GM19351 (cell line): Measurements from ENCODE around the gene TBX3.

Experiments used
- ATAC-seq: cut with Tn5 transposase; IDR thresholded peaks from one replicate; pipeline ENCODE4 v1.9.1; 2021; ENCODE audit warnings: mild to moderate bottlenecking, moderate library complexity; ENCODE audit not compliant: unreplicated experiment

TBX3 gene

DNA sequence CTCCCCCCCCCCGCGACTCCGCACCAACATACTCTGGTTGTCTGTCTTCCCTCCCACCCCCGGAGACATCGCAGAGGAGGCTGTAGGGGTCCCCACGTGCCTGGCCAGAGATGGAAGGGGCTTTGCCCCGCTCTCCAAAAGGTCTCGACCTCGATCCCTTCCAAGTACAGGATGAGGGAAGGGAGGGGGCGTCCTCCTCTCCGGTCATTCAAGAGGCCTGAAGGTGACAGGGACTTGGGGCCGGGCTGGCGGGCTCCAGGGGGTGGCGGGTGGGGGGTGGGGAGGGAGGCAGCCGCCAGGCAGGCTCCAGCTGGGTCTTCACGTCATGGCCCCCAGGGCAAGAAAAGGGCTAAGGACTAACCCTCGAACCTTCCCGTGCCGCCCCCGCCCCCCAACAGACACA, 15.1 kb downstream of the TBX3 start:
- no peak for ATAC-seq

DNA sequence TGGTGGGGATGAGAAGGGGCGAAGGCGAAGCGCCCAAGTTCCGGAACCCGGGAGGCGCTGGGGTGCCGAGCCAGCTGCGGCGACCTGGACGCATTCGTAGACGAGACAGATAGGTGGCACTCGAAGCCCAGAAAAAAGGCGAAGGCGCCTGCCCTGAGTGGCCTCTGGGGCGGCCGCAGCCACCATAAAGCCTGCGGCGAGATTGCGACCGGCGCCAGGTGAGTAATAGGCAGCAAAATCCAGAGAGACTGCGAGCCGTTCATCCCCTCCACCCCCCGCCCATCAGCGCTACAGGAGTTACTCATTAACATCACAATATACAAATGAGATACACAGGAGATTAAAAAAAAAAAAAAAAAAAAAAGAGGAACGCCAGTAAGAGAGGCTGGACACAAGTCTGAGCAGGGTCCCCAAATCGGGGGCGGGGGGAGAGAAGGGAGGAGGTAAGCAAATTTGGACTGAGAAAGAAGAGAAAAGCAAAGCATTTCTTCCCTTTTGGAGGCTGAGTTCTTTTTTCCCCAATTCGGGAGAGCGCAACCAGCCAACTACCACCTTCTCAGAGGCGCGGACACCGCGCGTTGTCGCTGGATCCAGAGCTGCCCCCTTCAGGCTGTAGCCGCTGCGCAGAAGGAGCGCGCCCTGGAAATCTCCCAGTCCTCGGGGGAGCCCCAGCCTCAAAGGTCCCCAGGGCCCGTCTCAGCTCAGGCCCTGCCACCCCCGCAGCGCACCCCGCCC, 15.7 kb downstream of the TBX3 start:
- ATAC-seq: peak; percentile 66

DNA sequence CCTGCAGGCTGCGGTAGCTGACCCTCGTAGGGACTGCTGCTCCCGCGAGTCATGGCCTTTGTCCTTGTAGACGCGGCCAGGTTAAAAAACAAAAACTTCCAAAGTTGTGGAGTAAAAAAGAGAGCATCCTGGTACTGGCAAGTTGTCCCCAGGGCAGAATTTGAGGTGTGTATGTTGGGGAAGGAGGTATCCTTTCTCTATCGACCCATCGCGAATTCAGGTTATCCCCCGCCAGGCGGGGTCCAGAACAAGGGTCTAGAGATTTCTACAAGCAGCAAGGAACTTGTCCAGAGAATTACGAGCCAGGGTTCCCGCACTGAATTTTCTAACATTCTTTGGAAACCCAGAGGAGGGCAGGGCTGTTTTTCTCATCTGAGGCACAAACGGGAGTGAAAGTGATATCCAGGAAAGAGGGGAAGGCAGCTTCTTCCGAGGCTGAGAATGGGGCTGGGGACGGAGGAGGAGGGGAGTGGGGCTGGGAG, 16.3 kb downstream of the TBX3 start:
- ATAC-seq: no peak

DNA sequence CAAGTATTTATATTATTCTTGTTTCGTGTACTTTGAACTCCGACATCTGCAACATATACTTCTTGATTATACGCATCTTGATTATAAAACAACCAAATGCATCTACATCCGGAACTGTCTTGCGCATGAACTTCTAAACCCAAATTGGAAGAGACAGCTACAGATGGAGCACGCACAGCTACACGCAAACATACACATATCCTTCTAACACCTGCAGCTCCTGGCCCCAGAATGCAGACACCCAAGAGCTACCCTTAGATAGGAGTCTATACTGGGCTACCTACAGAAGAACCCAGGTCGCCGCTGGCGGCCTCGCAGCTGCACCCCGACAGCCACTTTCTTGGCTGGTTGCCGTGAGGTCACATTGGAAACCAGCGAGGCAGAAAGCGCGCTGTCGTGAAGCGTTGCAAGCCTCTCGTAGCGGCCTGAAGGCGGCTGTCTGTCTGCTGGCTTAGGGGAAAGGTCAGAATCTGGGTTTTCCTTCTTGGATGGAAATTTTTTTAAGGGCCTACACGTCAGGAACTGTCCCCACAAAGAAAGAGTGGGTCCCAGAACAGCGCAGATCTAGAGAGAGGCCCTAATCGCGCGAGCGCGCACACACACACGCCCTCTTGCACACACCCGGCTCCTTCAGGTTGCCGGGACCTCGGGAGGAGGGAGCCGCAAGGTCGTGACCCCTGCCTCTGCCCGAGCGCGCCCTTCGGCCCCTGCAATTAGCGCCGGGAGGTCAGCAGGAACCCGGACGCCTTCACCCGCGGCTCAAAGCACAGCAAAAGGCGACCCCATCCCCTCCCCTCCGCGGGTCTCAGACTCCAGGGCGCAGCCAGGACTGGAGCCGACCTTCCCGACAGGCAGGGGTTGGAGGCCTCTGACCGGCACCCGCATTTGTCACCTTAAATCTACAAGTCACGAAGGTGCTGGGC, 17.0 kb downstream of the TBX3 start:
- ATAC-seq: no peak

DNA sequence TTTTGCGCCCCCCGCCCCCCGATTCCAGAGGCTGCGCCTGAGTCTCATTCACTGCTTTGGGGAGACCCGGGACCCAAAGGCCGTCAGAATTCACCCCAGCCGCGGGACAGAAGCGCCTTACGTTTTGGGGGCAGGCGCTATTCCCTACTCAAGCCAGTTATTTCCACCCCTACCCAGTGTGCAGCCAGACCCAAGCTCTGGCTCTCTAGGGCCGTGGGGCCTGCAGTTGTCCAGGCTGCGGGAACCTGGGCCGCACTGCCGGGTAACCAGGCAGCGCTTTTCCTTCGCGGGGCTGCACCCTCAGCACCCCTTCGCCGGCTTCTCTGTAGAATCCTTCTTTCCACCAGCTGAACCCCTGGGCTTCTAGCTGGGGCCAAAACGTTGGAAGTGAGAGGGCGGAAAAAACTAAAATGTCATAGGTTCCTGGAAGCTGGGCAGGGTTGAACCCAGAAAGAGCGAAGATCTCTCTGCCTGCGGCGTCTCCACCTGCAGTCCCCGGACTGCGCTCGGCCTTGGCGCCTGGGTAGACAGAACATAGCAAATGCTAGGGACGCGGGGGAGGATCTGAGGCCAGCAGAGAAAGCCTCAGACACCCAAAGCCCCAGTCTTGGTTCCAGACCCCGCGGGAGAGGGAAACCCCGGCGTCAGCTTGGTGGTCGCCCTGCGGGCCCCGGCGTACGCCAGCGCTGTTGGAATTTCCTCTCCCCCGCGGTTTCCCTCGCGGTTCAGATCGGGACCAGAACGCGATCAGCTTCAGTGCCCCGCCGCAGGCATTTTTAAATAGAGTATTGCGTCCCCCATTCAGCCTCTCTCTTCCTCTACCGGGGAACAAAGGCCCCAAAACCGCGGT, 18.3 kb downstream of the TBX3 start:
- no peak for ATAC-seq

DNA sequence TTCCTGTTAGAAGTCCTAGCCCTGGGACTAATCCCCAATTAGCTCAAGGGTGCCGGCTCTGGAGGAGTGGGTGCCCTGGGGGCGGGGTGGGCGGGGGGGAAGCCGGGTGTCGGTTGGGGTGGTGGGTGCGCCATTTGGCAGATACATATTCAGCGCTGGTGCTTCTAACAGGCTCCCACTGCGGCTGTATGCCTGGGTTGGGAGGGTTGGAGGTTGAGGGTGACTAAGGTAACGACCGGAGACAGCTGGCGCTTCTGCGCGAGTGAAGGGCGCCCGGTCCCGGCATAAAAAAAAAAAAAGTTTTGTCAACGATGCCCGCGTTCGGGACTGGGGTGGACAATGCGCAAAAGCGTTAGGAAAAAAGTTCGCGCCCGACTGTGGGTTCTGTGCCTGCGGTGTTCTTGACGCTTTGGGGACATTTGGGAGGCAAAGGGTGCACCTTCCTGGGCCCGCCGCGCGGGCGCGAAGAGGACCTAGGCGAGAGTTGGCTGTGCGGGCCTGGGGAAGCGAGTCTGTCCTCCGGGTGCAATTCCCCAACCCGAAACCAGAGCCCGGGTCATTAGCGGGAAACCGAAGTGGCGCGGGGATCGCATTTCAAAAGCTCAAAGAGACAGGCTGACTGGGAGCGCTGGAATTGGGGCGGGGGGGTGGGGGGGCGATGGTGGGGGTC, 19.2 kb downstream of the TBX3 start:
- no peak for ATAC-seq

DNA sequence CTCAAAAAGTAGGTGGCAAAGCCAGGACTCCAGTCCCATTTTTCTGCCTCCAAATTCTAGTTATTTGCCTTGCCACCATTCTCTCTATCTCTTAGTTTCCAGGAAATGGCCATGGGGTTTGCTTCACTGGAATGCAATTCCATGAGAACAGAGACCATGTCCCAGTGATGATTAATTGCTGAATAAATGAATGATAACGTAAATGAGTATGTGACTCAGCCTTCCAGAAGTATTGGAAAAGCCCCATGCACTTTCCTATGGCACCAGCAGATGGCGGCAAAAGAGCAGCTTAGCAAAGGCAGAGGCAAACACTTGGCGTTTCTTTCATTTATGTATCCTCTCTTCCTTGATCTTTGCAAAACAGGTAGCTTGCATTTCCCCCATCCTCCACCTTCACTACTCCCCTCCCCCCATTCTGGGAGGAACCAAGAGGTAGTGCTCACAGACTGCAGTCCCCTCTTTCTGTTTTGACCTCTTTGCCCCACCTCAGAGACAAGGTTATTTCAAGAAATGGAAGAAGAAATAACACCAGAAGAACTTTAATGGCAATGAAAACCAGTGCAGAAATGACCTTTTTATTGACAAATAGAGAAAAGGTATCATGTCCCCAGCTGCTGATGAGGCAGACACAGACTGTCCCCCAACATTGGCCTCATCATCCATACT, 21.3 kb downstream of the TBX3 start:
- ATAC-seq: peak; percentile 62

DNA sequence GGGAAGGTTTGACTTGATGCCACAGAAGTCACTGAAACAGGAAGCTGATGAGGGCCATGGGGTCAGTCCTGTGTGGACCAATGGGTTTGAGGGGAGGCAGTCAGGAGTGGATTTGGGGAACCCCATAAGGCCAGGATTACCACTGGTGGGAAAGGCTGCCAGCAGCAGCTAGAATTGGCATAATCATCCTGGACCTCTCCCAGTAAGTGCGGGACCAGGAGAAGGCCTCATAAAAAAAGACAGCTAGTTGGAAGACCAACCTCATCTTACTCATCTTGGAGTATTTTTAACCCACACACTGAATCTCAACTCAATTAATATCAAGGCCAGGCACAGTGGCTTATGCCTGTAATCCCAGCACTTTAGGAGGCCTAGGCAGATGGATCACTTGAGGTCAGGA, 22.7 kb downstream of the TBX3 start:
- no peak for ATAC-seq

DNA sequence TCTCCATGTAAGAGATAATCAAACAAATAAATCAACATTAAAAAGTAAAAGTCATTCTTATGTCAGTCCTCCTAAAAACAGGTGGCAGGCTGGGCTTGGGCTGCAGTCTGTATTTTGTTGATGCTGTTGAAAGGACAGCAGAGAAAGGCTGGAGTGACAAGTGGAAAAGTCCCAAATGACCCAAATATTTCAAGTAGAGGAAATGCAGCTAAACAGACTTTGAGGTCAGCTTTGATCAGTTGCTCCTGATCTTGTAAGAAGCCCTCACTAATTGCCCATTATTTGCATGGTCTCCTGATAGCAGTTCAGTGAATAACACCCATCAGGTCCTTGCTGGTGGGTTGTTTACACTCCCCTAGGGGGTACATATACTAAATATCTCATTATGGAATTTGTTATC, 24.9 kb downstream of the TBX3 start:
- ATAC-seq: no peak

DNA sequence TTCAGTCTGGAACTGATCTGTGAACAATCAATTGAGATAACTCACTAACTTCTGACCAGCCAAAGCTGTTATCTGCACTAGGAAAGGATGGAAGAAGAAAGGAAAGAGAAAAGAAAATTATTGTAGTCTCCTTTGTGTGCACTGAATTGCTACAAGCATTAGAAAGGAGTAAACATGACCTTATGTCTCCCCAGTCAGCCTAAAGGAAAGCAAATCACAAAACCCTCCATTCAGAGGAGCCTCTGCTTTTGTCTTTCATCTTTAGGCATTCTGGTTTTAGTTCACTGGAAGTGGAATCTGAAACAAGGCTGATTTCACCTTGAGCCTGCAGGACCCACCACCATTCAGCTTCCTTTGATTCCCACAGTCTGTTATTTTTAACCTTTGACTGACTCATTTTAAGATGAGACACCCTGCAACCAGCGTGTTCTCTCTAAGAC, 26.0 kb downstream of the TBX3 start:
- ATAC-seq: no peak

DNA sequence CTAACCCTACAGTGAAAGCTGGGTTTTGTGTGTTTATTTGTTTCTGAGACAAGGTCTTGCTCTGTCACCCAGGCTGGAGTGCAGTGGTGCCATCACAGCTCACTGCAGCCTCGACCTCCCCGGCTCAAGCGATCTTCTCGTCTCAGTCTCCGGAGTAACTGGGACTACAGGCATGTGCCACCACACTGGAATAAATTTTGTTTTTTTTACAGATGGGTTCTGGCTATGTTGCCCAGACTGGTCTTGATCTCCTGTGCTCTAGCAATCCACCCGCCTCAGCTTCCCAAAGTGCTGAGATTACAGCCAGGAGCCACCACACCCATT, 26.4 kb downstream of the TBX3 start:
- no peak for ATAC-seq

DNA sequence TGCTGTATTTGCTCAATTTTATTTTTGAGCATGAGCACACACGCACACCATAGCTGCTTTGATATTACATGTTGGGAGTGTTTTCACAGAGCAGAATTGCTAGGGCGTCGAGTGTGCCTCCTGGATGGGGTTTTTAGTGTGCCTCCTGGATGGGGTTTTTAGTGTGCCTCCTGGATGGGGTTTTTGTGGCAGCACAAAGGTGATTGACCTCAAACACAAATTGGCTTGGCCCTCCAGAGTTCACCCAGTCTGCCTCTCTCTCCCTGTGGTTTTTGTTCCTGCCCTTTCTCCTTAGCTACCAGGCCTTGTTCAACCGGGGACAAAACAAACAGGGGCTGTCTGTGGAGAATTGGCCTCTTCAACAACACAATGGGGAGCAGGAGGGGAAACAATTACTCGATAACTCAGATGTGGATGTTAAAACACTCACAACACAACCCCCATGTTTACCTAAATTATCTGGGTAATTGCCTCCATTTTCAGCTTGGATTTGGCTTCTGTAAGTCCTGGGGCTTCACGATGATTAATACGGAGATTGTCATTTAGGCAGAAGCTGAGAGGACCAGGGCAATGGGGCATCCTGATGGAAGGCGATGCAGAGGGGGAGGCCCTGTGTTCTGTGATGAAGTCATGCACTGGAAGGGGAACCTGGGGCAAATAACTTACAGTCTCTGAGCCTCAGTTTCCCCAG, 26.9 kb downstream of the TBX3 start:
- ATAC-seq: no peak

DNA sequence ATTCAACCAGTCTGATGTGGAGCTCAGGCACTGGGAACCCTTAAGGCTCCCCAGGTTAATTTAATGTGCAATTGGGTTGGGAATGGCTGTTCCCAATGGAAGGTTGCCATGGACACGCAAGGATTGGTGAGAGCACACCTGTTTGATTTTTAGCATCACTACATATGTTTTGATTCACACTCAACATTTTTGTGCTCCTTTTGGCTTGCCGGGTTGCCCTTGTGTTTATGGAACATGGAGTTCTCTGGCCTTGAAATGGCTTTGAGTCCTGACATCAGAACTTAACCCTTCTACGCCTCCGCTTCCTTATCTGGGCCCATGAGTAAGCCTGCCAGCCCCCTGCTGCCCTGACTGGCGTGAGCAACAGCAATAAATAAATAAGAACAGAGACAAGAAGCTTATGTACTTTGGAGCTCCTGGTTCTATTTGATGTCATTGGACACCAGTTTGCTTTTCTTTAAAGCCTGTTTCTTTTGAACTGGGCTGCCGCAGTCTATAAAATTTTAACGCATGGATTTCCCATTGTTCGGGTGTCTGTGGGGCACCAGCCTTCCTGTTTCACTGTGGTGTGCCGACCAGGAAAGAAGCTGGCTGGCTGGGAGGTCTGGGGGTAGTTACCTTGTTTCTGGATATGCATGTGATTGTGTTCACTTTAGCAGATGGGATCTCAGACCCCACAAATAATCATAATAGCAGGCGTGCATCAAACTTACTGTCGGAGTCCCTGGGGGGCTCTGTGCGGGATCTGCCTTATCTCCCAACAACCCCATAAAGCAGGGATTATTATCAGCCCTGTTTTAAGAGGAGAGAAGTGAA, 27.8 kb downstream of the TBX3 start:
- ATAC-seq: no peak

DNA sequence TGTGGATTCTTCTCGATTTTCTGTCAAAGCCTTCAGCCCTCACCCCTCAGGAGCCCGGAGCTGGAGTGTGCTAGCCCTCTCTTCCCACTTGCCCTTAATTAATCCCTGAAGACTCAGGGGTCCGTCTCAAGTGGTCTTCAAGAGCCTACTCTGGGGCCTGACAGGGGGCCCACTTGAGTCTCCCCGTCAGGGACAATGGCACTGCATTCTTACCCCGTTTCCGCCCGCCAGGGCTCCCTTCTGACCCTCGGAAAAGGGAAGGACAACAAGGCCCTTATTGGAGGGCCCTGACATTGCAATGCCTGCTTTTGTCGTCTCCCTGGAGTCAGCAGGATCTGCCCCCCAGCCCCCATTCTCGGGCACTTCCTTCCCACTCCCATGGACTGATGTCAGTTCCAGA, 34.4 kb downstream of the TBX3 start:
- no peak for ATAC-seq

DNA sequence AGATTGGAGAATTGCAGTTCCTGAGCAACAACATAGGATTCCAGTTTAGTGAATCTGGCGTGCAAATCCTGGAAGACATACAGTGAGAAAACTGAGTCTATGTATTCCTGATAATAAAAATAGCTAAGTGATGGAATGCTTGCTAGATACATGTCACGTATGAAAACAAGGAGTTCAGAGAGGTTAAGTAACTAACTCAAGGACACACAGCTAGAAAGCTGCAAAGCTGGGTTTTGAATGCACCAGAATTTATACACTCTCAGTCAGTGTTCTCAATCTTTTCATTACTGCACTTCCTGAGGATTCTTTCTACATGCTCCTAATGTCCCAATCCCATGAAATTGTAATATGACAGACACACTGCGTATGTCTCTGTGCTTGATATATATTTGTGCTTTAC, 35.3 kb downstream of the TBX3 start:
- ATAC-seq: no peak

DNA sequence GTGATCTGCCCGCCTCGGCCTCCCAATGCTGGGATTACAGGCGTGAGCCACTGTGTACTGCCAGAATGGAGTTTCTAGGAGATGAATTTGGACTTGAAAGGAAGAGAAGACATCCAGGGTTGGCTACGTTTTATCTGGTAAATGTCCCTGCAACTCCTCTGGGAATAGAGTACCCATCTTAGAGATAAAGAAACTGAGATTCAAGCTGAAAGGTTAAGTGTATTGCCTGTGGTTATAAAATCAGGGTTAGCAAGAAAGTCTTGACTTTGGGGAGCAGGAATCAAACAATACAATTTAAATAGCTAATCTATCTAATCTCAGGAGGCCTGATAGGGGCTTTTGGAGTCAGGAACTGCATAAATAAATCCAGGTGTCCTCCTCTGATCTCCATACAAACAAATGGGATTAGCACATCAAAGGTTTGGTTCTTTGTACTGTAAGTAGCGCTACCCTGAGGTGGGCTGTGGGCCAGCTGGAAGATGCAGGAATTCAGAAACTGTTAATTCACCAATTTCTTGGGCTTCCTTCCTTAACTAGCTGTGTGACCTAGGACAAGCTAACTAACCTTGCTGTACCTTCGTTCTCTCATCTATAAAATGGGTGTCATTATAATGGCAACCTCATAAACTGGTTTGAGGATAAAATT, 45.1 kb downstream of the TBX3 start:
- ATAC-seq: no peak

DNA sequence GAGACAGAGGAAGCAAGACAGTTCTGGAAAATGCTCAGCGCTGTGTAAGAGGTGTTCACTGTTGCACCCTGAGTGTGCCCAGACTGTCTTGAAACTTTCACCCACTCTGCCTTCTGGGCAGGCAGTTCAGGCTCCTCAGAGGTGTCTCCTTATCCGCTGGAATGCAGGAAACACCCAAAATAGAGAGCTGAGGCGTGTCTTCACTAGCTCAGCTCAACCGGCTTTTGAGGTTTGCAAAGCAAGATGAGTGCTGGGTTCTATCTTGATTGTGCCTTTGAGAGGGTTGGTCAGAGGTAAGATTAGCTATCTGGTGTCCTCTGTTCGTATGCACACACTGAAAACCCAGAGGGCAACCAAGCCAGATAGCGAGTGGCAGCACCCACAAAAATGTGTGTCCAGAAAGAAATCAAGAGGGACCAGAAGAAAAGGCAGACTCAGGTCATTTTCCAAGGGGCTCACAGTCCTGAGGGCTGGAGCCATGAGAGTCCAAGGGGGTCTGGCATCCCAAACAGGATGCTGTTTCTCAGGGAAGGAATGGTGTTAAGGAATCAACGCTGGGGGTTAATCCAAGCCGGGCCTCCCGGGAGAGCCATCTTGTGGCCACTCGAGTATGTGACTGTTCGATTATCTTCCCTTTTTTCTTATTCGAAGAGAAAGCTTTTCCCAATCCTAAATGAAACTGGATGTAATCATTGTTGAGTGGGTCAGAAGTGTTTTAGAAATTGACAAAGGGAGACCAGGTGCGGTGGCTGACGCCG, 47.1 kb downstream of the TBX3 start:
- no peak for ATAC-seq

DNA sequence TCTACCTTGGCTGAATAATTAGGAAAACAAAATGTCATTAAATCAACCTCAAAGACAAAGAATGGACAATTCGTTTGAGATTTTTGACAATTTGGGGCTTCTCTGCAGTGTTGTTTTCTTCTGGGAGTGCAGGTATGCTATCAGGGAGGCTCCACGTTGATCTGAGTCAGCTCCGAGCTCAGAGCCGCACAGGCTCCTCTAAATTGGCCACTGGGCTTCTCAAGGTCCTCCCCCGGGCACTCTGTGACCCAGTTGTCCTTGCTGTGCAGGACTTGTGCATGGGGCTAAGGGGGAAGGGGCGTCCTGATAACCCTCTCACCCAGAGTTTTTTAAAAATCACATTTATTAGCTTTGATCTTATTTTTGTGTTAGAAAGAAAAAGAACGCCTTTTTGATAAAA, 52.7 kb downstream of the TBX3 start:
- ATAC-seq: no peak
